ENCODE measurements around the gene TCEA2. TPM values are rescaled to one million over a fixed set of nuclear protein-coding genes. Genes with fewer than 3 reads are reported as not detected.

TCEA2 gene
- total RNA-seq, 1 donor from 2014 or later: 23.2 TPM

- no peaks in the 10 kb centered on the region for H3K9me3 ChIP-seq (ENCODE audit: low read depth)
- H4K20me1 ChIP-seq (ENCODE audit: low read depth): peaks cover 19% of the 10 kb centered on the region
- no peak overlapping the region for H3K27ac ChIP-seq
- no peak overlapping the region for H3K9ac ChIP-seq
- Mint-ChIP-seq H3K4me1 (peaks cover 41% of the 10 kb centered on the region), H3K9me3 (peaks cover 6% of the 10 kb centered on the region), H3K36me3 (no peaks in the 10 kb centered on the region), H3K4me3 (peak overlapping the region; percentile 70), H3K27ac (no peak overlapping the region), H3K27me3 (ENCODE audit: insufficient read depth, low read depth) (peaks cover 20% of the 10 kb centered on the region)
- peaks cover 27% of the 10 kb centered on the region for H3K4me1 ChIP-seq
- no peak for DNase-seq (ENCODE audit: low spot score)
- no peak overlapping the region for H3K4me2 ChIP-seq
- no peaks in the 10 kb centered on the region for H3K79me2 ChIP-seq (ENCODE audit: low read depth)
- no peak overlapping the region for H2AFZ ChIP-seq (replicated peaks)
- TF ChIP-seq EZH2 (IDR thresholded peaks at IDR 0.05) (no peak), EZH2phosphoT487 (IDR thresholded peaks at IDR 0.05) (no peak), CTCF (IDR thresholded peaks at IDR 0.05) (no peak)
- H3K27me3 ChIP-seq: peaks cover 75% of the 10 kb centered on the region
- H3K4me3 ChIP-seq: no peak overlapping the region
- H3F3A ChIP-seq (ENCODE audit: low read depth): peaks cover 55% of the 10 kb centered on the region
- no peaks in the 10 kb centered on the region for H3K36me3 ChIP-seq
Observed at GRCh38 chr20:64081624-64081964, 18.6 kb downstream of the TCEA2 start.

GRCh38 chr20:64082126-64082731 lies 19.2 kb downstream of the TCEA2 start:
- Histone ChIP-seq H2AFZ (replicated peaks) (no peak overlapping the region), H3K9me3 (ENCODE audit: low read depth) (no peaks in the 10 kb centered on the region), H3K27me3 (peaks cover 78% of the 10 kb centered on the region), H3K79me2 (ENCODE audit: low read depth) (no peaks in the 10 kb centered on the region), H4K20me1 (ENCODE audit: low read depth) (peaks cover 19% of the 10 kb centered on the region), H3F3A (ENCODE audit: low read depth) (peaks cover 55% of the 10 kb centered on the region), H3K4me2 (peak overlapping the region; percentile 97), H3K27ac (no peak overlapping the region), H3K9ac (no peak overlapping the region), H3K4me1 (peaks cover 27% of the 10 kb centered on the region), H3K4me3 (no peak overlapping the region), H3K36me3 (no peaks in the 10 kb centered on the region)
- DNase-seq (ENCODE audit: low spot score): peak; percentile 56
- Mint-ChIP-seq H3K4me1 (peaks cover 41% of the 10 kb centered on the region), H3K36me3 (no peaks in the 10 kb centered on the region), H3K27me3 (ENCODE audit: insufficient read depth, low read depth) (peaks cover 22% of the 10 kb centered on the region), H3K9me3 (peaks cover 9% of the 10 kb centered on the region), H3K4me3 (peak overlapping the region; percentile 73), H3K27ac (no peak overlapping the region)
- TF ChIP-seq EZH2phosphoT487 (IDR thresholded peaks at IDR 0.05): peak; percentile 34
- peak; percentile 48 for TF ChIP-seq EZH2 (IDR thresholded peaks at IDR 0.05)
- no peak for TF ChIP-seq CTCF (IDR thresholded peaks at IDR 0.05)

- Histone ChIP-seq H3F3A (ENCODE audit: low read depth) (peaks cover 55% of the 10 kb centered on the region), H2AFZ (replicated peaks) (no peak overlapping the region), H3K27ac (no peak overlapping the region), H3K9ac (no peak overlapping the region), H4K20me1 (ENCODE audit: low read depth) (peaks cover 19% of the 10 kb centered on the region), H3K4me1 (peaks cover 27% of the 10 kb centered on the region), H3K4me2 (peak overlapping the region; percentile 97), H3K79me2 (ENCODE audit: low read depth) (no peaks in the 10 kb centered on the region), H3K9me3 (ENCODE audit: low read depth) (no peaks in the 10 kb centered on the region), H3K36me3 (no peaks in the 10 kb centered on the region), H3K27me3 (peaks cover 82% of the 10 kb centered on the region), H3K4me3 (peak overlapping the region; percentile 61)
- no peak for DNase-seq (ENCODE audit: low spot score)
- no peak overlapping the region for H3K27ac Mint-ChIP-seq
- no peaks in the 10 kb centered on the region for H3K36me3 Mint-ChIP-seq
- TF ChIP-seq EZH2 (IDR thresholded peaks at IDR 0.05): no peak
- peaks cover 41% of the 10 kb centered on the region for H3K4me1 Mint-ChIP-seq
- peaks cover 25% of the 10 kb centered on the region for H3K27me3 Mint-ChIP-seq (ENCODE audit: insufficient read depth, low read depth)
- peaks cover 12% of the 10 kb centered on the region for H3K9me3 Mint-ChIP-seq
- peak overlapping the region; percentile 73 for H3K4me3 Mint-ChIP-seq
Observed at GRCh38 chr20:64082820-64083377, 19.9 kb downstream of the TCEA2 start.

- peak overlapping the region; percentile 61 for H3K4me3 ChIP-seq
- no peak overlapping the region for H3K9ac ChIP-seq
- H3K4me1 ChIP-seq: peaks cover 27% of the 10 kb centered on the region
- H2AFZ ChIP-seq (replicated peaks): peak overlapping the region; percentile 84
- no peaks in the 10 kb centered on the region for H3K79me2 ChIP-seq (ENCODE audit: low read depth)
- H3K9me3 ChIP-seq (ENCODE audit: low read depth): no peaks in the 10 kb centered on the region
- H3K9me3 Mint-ChIP-seq: peaks cover 15% of the 10 kb centered on the region
- H3K27ac Mint-ChIP-seq: no peak overlapping the region
- peaks cover 87% of the 10 kb centered on the region for H3K27me3 ChIP-seq
- peak overlapping the region; percentile 97 for H3K4me2 ChIP-seq
- no peak overlapping the region for H3K27ac ChIP-seq
- peaks cover 54% of the 10 kb centered on the region for H3F3A ChIP-seq (ENCODE audit: low read depth)
- no peaks in the 10 kb centered on the region for H3K36me3 ChIP-seq
- no peaks in the 10 kb centered on the region for H3K36me3 Mint-ChIP-seq
- DNase-seq (ENCODE audit: low spot score): peak; percentile 94
- H3K4me3 Mint-ChIP-seq: peak overlapping the region; percentile 73
- peaks cover 19% of the 10 kb centered on the region for H4K20me1 ChIP-seq (ENCODE audit: low read depth)
- H3K4me1 Mint-ChIP-seq: peaks cover 41% of the 10 kb centered on the region
- peaks cover 30% of the 10 kb centered on the region for H3K27me3 Mint-ChIP-seq (ENCODE audit: insufficient read depth, low read depth)
- TF ChIP-seq EZH2phosphoT487 (IDR thresholded peaks at IDR 0.05) (no peak), CTCF (IDR thresholded peaks at IDR 0.05) (peak; percentile 65)
Observed at GRCh38 chr20:64083378-64083803, 20.4 kb downstream of the TCEA2 start.

Data from neural progenitor cell (in vitro differentiated cells).